Loucy (cell line): ENCODE data around the gene SGIP1.

ENCODE experiments used
- H2AFZ ChIP-seq: fragments of 200-600 bp; sonication (generic); 2 replicates; pipeline ENCODE4 v1.6.0; 2016; ENCODE audit warnings: antibody characterized with exemption, mild to moderate bottlenecking, low read length, moderate library complexity
- H3F3A ChIP-seq: fragments of 200-600 bp; 2 replicates; pipeline ENCODE4 v1.6.0; 2016; ENCODE audit warnings: antibody characterized with exemption, low read depth, mild to moderate bottlenecking
- H3K27me3 ChIP-seq: fragments of 200-600 bp; sonication (generic); 2 replicates; pipeline ENCODE4 v1.6.1; 2014; ENCODE audit warnings: low read length, mild to moderate bottlenecking; ENCODE audit not compliant: insufficient read depth, poor library complexity, severe bottlenecking
- H3K36me3 ChIP-seq: fragments of 200-600 bp; sonication (generic); 2 replicates; pipeline ENCODE4 v1.6.1; 2016; ENCODE audit warnings: low read length; ENCODE audit not compliant: insufficient read depth
- H3K4me1 ChIP-seq: fragments of 200-600 bp; sonication (generic); 2 replicates; pipeline ENCODE4 v1.5.1; 2014; ENCODE audit warnings: low read length, mild to moderate bottlenecking; ENCODE audit not compliant: insufficient read depth, poor library complexity, severe bottlenecking
- H3K4me2 ChIP-seq: fragments of 200-600 bp; sonication (generic); 2 replicates; pipeline ENCODE4 v1.6.0; 2014; ENCODE audit warnings: antibody characterized with exemption, low read length, low read depth, mild to moderate bottlenecking; ENCODE audit not compliant: poor library complexity, severe bottlenecking
- H3K4me3 ChIP-seq: fragments of 200-600 bp; sonication (generic); 2 replicates; pipeline ENCODE4 v1.5.1; 2014; ENCODE audit warnings: low read length, mild to moderate bottlenecking, mixed read lengths; ENCODE audit not compliant: poor library complexity, severe bottlenecking
- H3K79me2 ChIP-seq: fragments of 200-600 bp; sonication (generic); 2 replicates; pipeline ENCODE4 v1.6.1; 2014; ENCODE audit warnings: low read length; ENCODE audit not compliant: insufficient read depth
- H3K9ac ChIP-seq: fragments of 200-600 bp; sonication (generic); 2 replicates; pipeline ENCODE4 v1.6.0; 2014; ENCODE audit warnings: mild to moderate bottlenecking, low read depth, low read length, moderate library complexity; ENCODE audit not compliant: poor library complexity, severe bottlenecking
- H3K9me2 ChIP-seq: fragments of 200-600 bp; sonication (generic); replicated peaks from 2 replicates; pipeline ENCODE4 v1.6.1; 2016; ENCODE audit warnings: low read depth, low read length, mixed read lengths
- H3K9me3 ChIP-seq: fragments of 200-600 bp; sonication (generic); 2 replicates; pipeline ENCODE4 v1.6.1; 2014; ENCODE audit warnings: mild to moderate bottlenecking, antibody characterized with exemption, low read length, low read depth; ENCODE audit not compliant: insufficient read depth
- H4K20me1 ChIP-seq: fragments of 200-600 bp; sonication (generic); 2 replicates; pipeline ENCODE4 v1.6.0; 2014; ENCODE audit warnings: antibody characterized with exemption, low read length, mild to moderate bottlenecking; ENCODE audit not compliant: insufficient read depth, poor library complexity, severe bottlenecking
- EZH2phosphoT487 ChIP-seq: fragments of 200-600 bp; IDR thresholded peaks from 2 replicates; pipeline ENCODE4 v1.6.1; 2018; ENCODE audit warnings: antibody characterized with exemption, mild to moderate bottlenecking, moderate library complexity, borderline replicate concordance
- TF ChIP-seq, protein P1 (sequence below): fragments of 200-600 bp; sonication (generic); conservative IDR thresholded peaks from 2 replicates; pipeline ENCODE4 v1.5.1; 2014; ENCODE audit warnings: mild to moderate bottlenecking, antibody characterized with exemption, low read length

The SGIP1 gene

DNA sequence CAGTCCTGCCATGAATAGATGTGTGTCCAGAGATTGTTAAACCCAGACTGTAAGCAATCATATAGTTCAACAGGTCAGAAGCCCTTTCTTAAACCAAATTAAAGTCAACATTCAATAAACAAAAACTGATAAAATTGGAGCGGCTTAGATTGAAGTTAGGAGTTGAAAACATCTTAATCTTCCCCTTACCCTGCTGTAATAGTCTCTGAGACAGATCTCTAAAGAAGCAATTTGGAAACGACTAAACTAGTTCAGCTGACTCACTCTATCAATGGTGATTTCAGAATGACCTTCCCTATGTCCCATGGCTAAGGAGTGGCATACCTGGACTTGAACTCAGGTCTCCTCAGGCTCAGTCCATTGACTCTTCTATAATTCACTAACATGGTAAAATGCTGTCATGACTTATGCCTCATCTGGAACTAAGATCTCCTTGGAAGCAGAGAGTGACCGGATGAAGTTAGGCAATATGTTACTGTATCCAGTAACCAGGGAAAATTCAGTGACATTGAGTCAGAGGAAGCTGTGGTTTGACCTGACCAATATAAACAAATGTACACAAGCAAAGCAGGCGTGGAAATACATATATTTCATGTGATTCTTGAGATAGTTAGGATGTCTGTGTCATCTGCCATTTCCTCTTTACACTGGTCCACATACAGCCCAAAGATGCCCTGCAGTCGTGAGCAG lies 30.1 kb downstream of the SGIP1 start:
- H3K4me2 ChIP-seq, result peak overlapping the region; percentile 36
- no peaks in the 10 kb centered on the region for H3K9me2 ChIP-seq
- no peaks in the 10 kb centered on the region for H3F3A ChIP-seq
- no peaks in the 10 kb centered on the region for H4K20me1 ChIP-seq
- no peaks in the 10 kb centered on the region for H3K27me3 ChIP-seq
- H3K36me3 ChIP-seq, result no peaks in the 10 kb centered on the region
- peaks cover 19% of the 10 kb centered on the region for H3K4me1 ChIP-seq
- TF ChIP-seq EZH2phosphoT487, result no peak
- TF ChIP-seq, protein P1, sequence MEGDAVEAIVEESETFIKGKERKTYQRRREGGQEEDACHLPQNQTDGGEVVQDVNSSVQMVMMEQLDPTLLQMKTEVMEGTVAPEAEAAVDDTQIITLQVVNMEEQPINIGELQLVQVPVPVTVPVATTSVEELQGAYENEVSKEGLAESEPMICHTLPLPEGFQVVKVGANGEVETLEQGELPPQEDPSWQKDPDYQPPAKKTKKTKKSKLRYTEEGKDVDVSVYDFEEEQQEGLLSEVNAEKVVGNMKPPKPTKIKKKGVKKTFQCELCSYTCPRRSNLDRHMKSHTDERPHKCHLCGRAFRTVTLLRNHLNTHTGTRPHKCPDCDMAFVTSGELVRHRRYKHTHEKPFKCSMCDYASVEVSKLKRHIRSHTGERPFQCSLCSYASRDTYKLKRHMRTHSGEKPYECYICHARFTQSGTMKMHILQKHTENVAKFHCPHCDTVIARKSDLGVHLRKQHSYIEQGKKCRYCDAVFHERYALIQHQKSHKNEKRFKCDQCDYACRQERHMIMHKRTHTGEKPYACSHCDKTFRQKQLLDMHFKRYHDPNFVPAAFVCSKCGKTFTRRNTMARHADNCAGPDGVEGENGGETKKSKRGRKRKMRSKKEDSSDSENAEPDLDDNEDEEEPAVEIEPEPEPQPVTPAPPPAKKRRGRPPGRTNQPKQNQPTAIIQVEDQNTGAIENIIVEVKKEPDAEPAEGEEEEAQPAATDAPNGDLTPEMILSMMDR, result no peak
- no peaks in the 10 kb centered on the region for H3K79me2 ChIP-seq
- H3K4me3 ChIP-seq, result no peak overlapping the region
- 0 out of 2 replicates have a peak overlapping the region, but pooled peaks have one; percentile 33 for H2AFZ ChIP-seq
- H3K9ac ChIP-seq, result no peak overlapping the region
- H3K9me3 ChIP-seq, result no peaks in the 10 kb centered on the region

DNA sequence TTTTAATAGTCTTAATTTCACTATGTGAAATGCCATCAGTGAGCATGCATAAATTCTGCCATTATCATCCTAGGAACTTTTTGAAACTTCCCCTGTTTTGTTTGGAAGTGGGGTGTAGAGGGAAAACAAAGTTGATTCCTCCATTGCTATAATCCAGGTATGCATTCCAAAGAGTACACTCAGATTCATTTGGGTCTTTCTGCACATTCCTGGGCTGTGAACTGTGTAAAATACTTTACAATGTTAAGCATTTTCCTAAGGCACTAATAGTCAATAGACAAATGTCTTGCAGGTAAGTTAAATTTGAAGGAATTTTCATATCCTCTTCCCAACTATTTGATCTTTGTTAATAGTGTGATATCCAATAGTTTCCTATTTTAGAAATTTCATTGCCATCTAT lies 36.2 kb downstream of the SGIP1 start:
- H3K4me3 ChIP-seq, result no peak overlapping the region
- H2AFZ ChIP-seq, result no peak overlapping the region
- no peaks in the 10 kb centered on the region for H3K4me1 ChIP-seq
- no peaks in the 10 kb centered on the region for H3K27me3 ChIP-seq
- no peaks in the 10 kb centered on the region for H4K20me1 ChIP-seq
- no peaks in the 10 kb centered on the region for H3K9me2 ChIP-seq
- no peaks in the 10 kb centered on the region for H3K79me2 ChIP-seq
- H3F3A ChIP-seq, result no peaks in the 10 kb centered on the region
- H3K9me3 ChIP-seq, result no peaks in the 10 kb centered on the region
- TF ChIP-seq, protein P1, result no peak
- no peak for TF ChIP-seq EZH2phosphoT487
- no peak overlapping the region for H3K4me2 ChIP-seq
- H3K9ac ChIP-seq, result no peak overlapping the region
- H3K36me3 ChIP-seq, result no peaks in the 10 kb centered on the region

- H3K4me2 ChIP-seq, result no peak overlapping the region
- H3K4me1 ChIP-seq, result no peaks in the 10 kb centered on the region
- no peak overlapping the region for H2AFZ ChIP-seq
- no peaks in the 10 kb centered on the region for H3K9me3 ChIP-seq
- no peaks in the 10 kb centered on the region for H3K79me2 ChIP-seq
- no peak overlapping the region for H3K9ac ChIP-seq
- no peaks in the 10 kb centered on the region for H3F3A ChIP-seq
- H4K20me1 ChIP-seq, result no peaks in the 10 kb centered on the region
- TF ChIP-seq, protein P1, result no peak
- TF ChIP-seq EZH2phosphoT487, result no peak
- no peaks in the 10 kb centered on the region for H3K9me2 ChIP-seq
- H3K36me3 ChIP-seq, result no peaks in the 10 kb centered on the region
- H3K27me3 ChIP-seq, result no peaks in the 10 kb centered on the region
- H3K4me3 ChIP-seq, result no peak overlapping the region
Observed at GRCh38 chr1:66571789-66572188, 37.8 kb downstream of the SGIP1 start.
